H1 (cell line): ENCODE data around the gene LHPP. TPM values are rescaled to one million over a fixed set of nuclear protein-coding genes. Genes with fewer than 3 reads are reported as not detected.

ENCODE experiments used
- CBX5 ChIP-seq: fragments of 300-800, 300-1000 bp; sonication (generic); IDR thresholded peaks from 2 replicates; pipeline ENCODE4 v1.7.1; 2016; ENCODE audit warnings: antibody characterized with exemption, low read length, low read depth
- NRF1 ChIP-seq: IDR thresholded peaks from 2 replicates; pipeline ENCODE4 v1.6.1; 2011; ENCODE audit warnings: mild to moderate bottlenecking, low read depth, low read length, improper control_type of control experiment
- POLR2A ChIP-seq, 2 experiments: IDR thresholded peaks; 1 replicate in 1 of 2; 2 replicates in 1 of 2; pipeline ENCODE4 v1.6.1; 2011; ENCODE audit warnings: low read depth in 2 of 2, low read length in 2 of 2, mild to moderate bottlenecking in 2 of 2; ENCODE audit errors: control extremely low read depth in 1 of 2
- polyA plus RNA-seq, 7 experiments: library from polyadenylated mRNA; depleted of rRNA in 3 of 7; stranded (reverse) in 5 of 7; unstranded in 2 of 7; fragments of >200 nt in 5 of 7; fragments of 200-250 nt in 2 of 7; gene quantifications; 1 replicate in 5 of 7; 2 replicates in 1 of 7; 4 replicates in 1 of 7; pipeline versions ENCODE4 v1.2.1 to v1.2.3, GENCODE V29; 2011 to 2013; ENCODE audit warnings: missing spikeins in 2 of 7, mixed read lengths in 2 of 7
- total RNA-seq: library from RNA; stranded (reverse); fragmentation: NEBNext Ultra II Directional; extraction: Animal tissue kit (Norgen Biotek cat#: 25700); gene quantifications from 2 replicates; pipeline ENCODE4 v1.2.1, GENCODE V29; 2021

Gene LHPP
- total and polyA plus RNA-seq, 2 of the 8 experiments (the other 6 are each of a cell fraction or from before 2014, with no cell fraction given), result 26.0 to 45.0 TPM

- TF ChIP-seq CBX5 (no peak), NRF1 (no peak), POLR2A (IDR thresholded peaks at IDR 0.05; ENCODE audit: control extremely low read depth in 1 of 2, low read depth in 2 of 2, low read length in 2 of 2) (no peak)
- TF ChIP-seq, all 59 proteins: peak for 0
Observed at GRCh38 chr10:124517461-124517860, 55.8 kb downstream of the LHPP start (continued).
